Astrocyte (in vitro differentiated cells and primary cell): Measurements from ENCODE around the gene HPGD.

Experiments
- CTCF ChIP-seq: IDR thresholded peaks from 2 replicates; pipeline ENCODE4 v1.5.1; 2011; ENCODE audit warnings: low read depth, mild to moderate bottlenecking, inconsistent platforms, low read length, moderate library complexity; ENCODE audit not compliant: insufficient read depth
- EZH2 ChIP-seq: IDR thresholded peaks from 2 replicates; pipeline ENCODE4 v1.6.1; 2012; ENCODE audit warnings: mild to moderate bottlenecking, low read length, inconsistent platforms; ENCODE audit not compliant: insufficient read depth

GRCh38 chr4:174550541-174550940 is 28.3 kb upstream of the HPGD start:
- TF ChIP-seq EZH2 (no peak), CTCF (no peak)
